HepG2 (cell line): ENCODE data around the gene SERINC1. TPM values are rescaled to one million over a fixed set of nuclear protein-coding genes. Genes with fewer than 3 reads are reported as not detected.

Experiments
- ATAC-seq: fragments of 200-7000 bp; cut with Tn5 transposase; 3 replicates; pipeline ENCODE4 v1.9.1; 2020; ENCODE audit warnings: mild to moderate bottlenecking, moderate library complexity
- BruUV-seq: library from RNA; stranded (reverse); fragments of 400-500 nt; replicated peaks from 2 replicates; lab custom pipeline; 2021; lab: Mats Ljungman, UMichigan
- CTCF ChIA-PET: fragments of 300-600 bp; formaldehyde crosslinking; extraction: SDS; loops from one replicate; lab custom pipeline; 2021; ENCODE audit warnings: low total read pairs, inconsistent platforms, low intra/inter-chr PET ratio; lab: Yijun Ruan, JAX
- POLR2A ChIA-PET: fragments of 350-600 bp; sonication (Branson Sonifier 250); formaldehyde crosslinking; loops from one replicate; lab custom pipeline; 2020; ENCODE audit warnings: antibody characterized with exemption, inconsistent platforms; lab: Yijun Ruan, JAX
- DNase-seq: peaks from one replicate; pipeline ENCODE4 v3.0.0-alpha.2; 2015; ENCODE audit warnings: low spot score
- FAIRE-seq: peaks from 3 replicates; lab custom pipeline; 2011; peaks lifted over from hg19 to GRCh38; lab: Jason Lieb, UNC
- H2AFZ ChIP-seq: one replicate; pipeline ENCODE4 v1.6.1; 2011; ENCODE audit warnings: low read length, inconsistent platforms
- H3K27ac ChIP-seq: fragments of 300-600 bp; 3 replicates; pipeline ENCODE4 v1.8.0; 2011; ENCODE audit warnings: mixed run types, mild to moderate bottlenecking, mixed read lengths, low read length, inconsistent platforms; ENCODE audit not compliant: insufficient read depth; ENCODE audit errors: extremely low read length
- H3K27me3 ChIP-seq, 2 experiments: fragments of 200-600 bp in 1 of 2; 2 replicates in 1 of 2; 3 replicates in 1 of 2; pipeline versions ENCODE4 v1.6.0 to v1.8.0; 2011; ENCODE audit warnings: low read length in 2 of 2, mild to moderate bottlenecking in 2 of 2, moderate library complexity in 2 of 2, inconsistent platforms in 1 of 2; ENCODE audit not compliant: insufficient read depth in 2 of 2, control insufficient read depth in 1 of 2
- H3K36me3 ChIP-seq, 2 experiments: fragments of 200-600 bp in 1 of 2; replicated peaks in 1 of 2; 2 replicates in 1 of 2; 3 replicates in 1 of 2; pipeline versions ENCODE4 v1.5.1 to v1.8.0; 2011; ENCODE audit warnings: low read length in 2 of 2, inconsistent platforms in 1 of 2; ENCODE audit not compliant: insufficient read depth in 2 of 2, control insufficient read depth in 1 of 2
- H3K4me1 ChIP-seq: 2 replicates; pipeline ENCODE4 v1.5.1; 2012; ENCODE audit warnings: low read length, inconsistent platforms; ENCODE audit not compliant: insufficient read depth
- H3K4me2 ChIP-seq: 2 replicates; pipeline ENCODE4 v1.6.0; 2011; ENCODE audit warnings: low read depth, low read length, inconsistent platforms
- H3K4me3 ChIP-seq, 3 experiments: fragments of 200-600 bp in 1 of 3; sonication (generic), shearing (Covaris generic) in 1 of 3; replicated peaks in 1 of 3; 2 replicates each; pipeline ENCODE4 v1.5.1; 2011 to 2016; ENCODE audit warnings: low read length in 3 of 3, inconsistent platforms in 2 of 3, low read depth in 2 of 3, mild to moderate bottlenecking in 2 of 3, control low read depth in 1 of 3, mixed read lengths in 1 of 3; ENCODE audit not compliant: insufficient read depth in 1 of 3
- H3K79me2 ChIP-seq: one replicate; pipeline ENCODE4 v1.6.1; 2011; ENCODE audit warnings: low read length, inconsistent platforms; ENCODE audit not compliant: insufficient read depth
- H3K9ac ChIP-seq: 2 replicates; pipeline ENCODE4 v1.6.0; 2011; ENCODE audit warnings: mild to moderate bottlenecking, low read depth, low read length, inconsistent platforms; ENCODE audit not compliant: insufficient read depth
- H3K9me3 ChIP-seq: 2 replicates; pipeline ENCODE4 v1.5.1; 2012; ENCODE audit warnings: mild to moderate bottlenecking, low read length
- H4K20me1 ChIP-seq: 2 replicates; pipeline ENCODE4 v1.6.0; 2011; ENCODE audit warnings: inconsistent platforms, mild to moderate bottlenecking, low read length, moderate library complexity; ENCODE audit not compliant: insufficient read depth
- BCL3 ChIP-seq: sonication (generic); formaldehyde crosslinking; IDR thresholded peaks from 2 replicates; pipeline ENCODE4 v1.5.1; 2020; ENCODE audit warnings: mild to moderate bottlenecking, missing genetic modification reagents, moderate library complexity
- BCL6 ChIP-seq: IDR thresholded peaks from 2 replicates; pipeline ENCODE4 v1.6.1; 2016; ENCODE audit warnings: missing genetic modification reagents, missing compliant biosample characterization
- CREB1 ChIP-seq, 2 experiments: fragments of 450-650 bp in 1 of 2; IDR thresholded peaks; 2 replicates each; pipeline ENCODE4 v1.6.1; 2016 to 2017; ENCODE audit warnings: control low read depth in 1 of 2, mild to moderate bottlenecking in 1 of 2, missing compliant biosample characterization in 1 of 2, missing genetic modification characterization in 1 of 2
- CREBL2 ChIP-seq: sonication (generic); formaldehyde crosslinking; IDR thresholded peaks from 2 replicates; pipeline ENCODE4 v1.8.1; 2023; ENCODE audit warnings: missing genetic modification reagents, mild to moderate bottlenecking, borderline replicate concordance
- FOSL2 ChIP-seq: sonication (generic); formaldehyde crosslinking; IDR thresholded peaks from 2 replicates; pipeline ENCODE4 v1.4.0; 2020; ENCODE audit warnings: missing genetic modification reagents
- MAFF ChIP-seq: IDR thresholded peaks from 2 replicates; pipeline ENCODE4 v1.6.1; 2011; ENCODE audit warnings: low read depth, low read length, improper control_type of control experiment
- NRL ChIP-seq: sonication (generic); formaldehyde crosslinking; IDR thresholded peaks from 2 replicates; pipeline ENCODE4 v1.5.0; 2020; ENCODE audit warnings: missing genetic modification reagents, mild to moderate bottlenecking, moderate library complexity, borderline replicate concordance
- POGK ChIP-seq: sonication (generic); formaldehyde crosslinking; conservative IDR thresholded peaks from 2 replicates; pipeline ENCODE4 v1.8.0; 2022; ENCODE audit warnings: mild to moderate bottlenecking, moderate library complexity, missing genetic modification reagents
- SP1 ChIP-seq, 2 experiments: fragments of 450-650 bp in 1 of 2; sonication (generic) in 1 of 2; formaldehyde crosslinking in 1 of 2; IDR thresholded peaks; 2 replicates each; pipeline versions ENCODE4 v1.4.0 to v1.6.1; 2016 to 2020; ENCODE audit warnings: missing genetic modification reagents in 1 of 2
- ZNF34 ChIP-seq: sonication (generic); formaldehyde crosslinking; IDR thresholded peaks from 2 replicates; pipeline ENCODE4 v1.4.0; 2020; ENCODE audit warnings: mild to moderate bottlenecking, missing genetic modification reagents, borderline replicate concordance
- ZNF432 ChIP-seq: sonication (generic); formaldehyde crosslinking; IDR thresholded peaks from 2 replicates; pipeline ENCODE4 v1.5.0; 2020; ENCODE audit warnings: missing genetic modification reagents, mild to moderate bottlenecking, borderline replicate concordance
- ZNF460 ChIP-seq: sonication (generic); formaldehyde crosslinking; IDR thresholded peaks from 2 replicates; pipeline ENCODE4 v1.5.1; 2020; ENCODE audit warnings: missing genetic modification reagents, mild to moderate bottlenecking, borderline replicate concordance
- ZNF609 ChIP-seq: sonication (generic); formaldehyde crosslinking; IDR thresholded peaks from 2 replicates; pipeline ENCODE4 v1.4.0; 2020; ENCODE audit warnings: mild to moderate bottlenecking, missing genetic modification reagents, borderline replicate concordance
- ZNF629 ChIP-seq: sonication (generic); formaldehyde crosslinking; conservative IDR thresholded peaks from 2 replicates; pipeline ENCODE4 v1.5.0; 2020; ENCODE audit warnings: missing genetic modification reagents
- WGBS: methylation state at CpG from one replicate; pipeline ENCODE4 v1.1.6; 2017; ENCODE audit warnings: low lambda C conversion rate; 5-methylcytosine and 5-hydroxymethylcytosine counted together
- in situ Hi-C: cut with HindIII; loops from 2 replicates; pipeline ENCODE4 v1.10.0; 2017; ENCODE audit warnings: low pct_unique_long_range_greater_than_20kb; ENCODE audit not compliant: extremely low pct_ligation_motif_present
- intact Hi-C: fragments of 100-400 bp; cut with micrococcal nuclease; formaldehyde crosslinking; loops from one replicate; pipeline ENCODE4 v1.10.0; 2022; ENCODE audit not compliant: unreplicated experiment
- polyA plus RNA-seq, 8 experiments: library from polyadenylated mRNA; depleted of rRNA in 3 of 8; stranded (reverse) in 7 of 8; unstranded in 1 of 8; fragments of >200 nt; fragmentation: Illumina TruSeq in 4 of 8; extraction: Trizol in 4 of 8; gene quantifications; 2 replicates each; pipeline versions ENCODE4 v1.2.1 to v1.2.3, GENCODE V29; 2011 to 2016; ENCODE audit warnings: low read depth in 4 of 8, missing spikeins in 1 of 8, mixed read lengths in 1 of 8; ENCODE audit not compliant: insufficient read depth in 1 of 8
- total RNA-seq, 5 experiments: library from RNA; depleted of rRNA; stranded (reverse); fragments of >200 nt; fragmentation: Illumina TruSeq; extraction: Trizol; gene quantifications; 2 replicates each; pipeline ENCODE4 v1.2.3, GENCODE V29; 2016; ENCODE audit warnings: low read depth in 1 of 5

SERINC1 gene
- total and polyA plus RNA-seq, 2 of the 13 experiments (the other 11 are each of a cell fraction or from before 2014, with no cell fraction given), result 93.5 to 112 TPM

GRCh38 chr6:122452509-122452908 is 19.1 kb downstream of the SERINC1 start:
- POLR2A ChIA-PET, result no interaction called here
- no peak for FAIRE-seq

GRCh38 chr6:122449069-122449468 is 22.5 kb downstream of the SERINC1 start:
- no peak for ATAC-seq
- H3K4me1 ChIP-seq, result no peaks in the 10 kb centered on the region
- H3K9me3 ChIP-seq, result no peaks in the 10 kb centered on the region
- no peak overlapping the region for H3K9ac ChIP-seq
- intact Hi-C loops, result no loop called here
- no peaks in the 10 kb centered on the region for H3K79me2 ChIP-seq
- no peaks in the 10 kb centered on the region; a peak in 1 of 5 replicates for H3K27me3 ChIP-seq
- no peak for FAIRE-seq
- CTCF ChIA-PET, result no interaction called here
- no peak overlapping the region for H3K4me3 ChIP-seq
- H3K36me3 ChIP-seq, result peaks cover 25 to 77% of the 10 kb centered on the region in 2 experiments
- WGBS, result 98% methylated on average over 1 of the region's 1 CpG
- H2AFZ ChIP-seq, result no peak overlapping the region
- no peak overlapping the region for H3K27ac ChIP-seq
- in situ Hi-C loops, result no loop called here
- no peak overlapping the region for H3K4me2 ChIP-seq
- BruUV-seq, result no TSS peak
- no peaks in the 10 kb centered on the region for H4K20me1 ChIP-seq
- no peak for DNase-seq
- POLR2A ChIA-PET, result no interaction called here
- TF ChIP-seq BCL3 (CRISPR knock-in tag) (no peak), CREBL2 (no peak), POGK (CRISPR knock-in tag) (no peak), ZNF629 (CRISPR knock-in tag) (no peak), ZNF609 (CRISPR knock-in tag) (no peak), NRL (CRISPR knock-in tag) (no peak), SP1 (IDR thresholded peaks at IDR 0.05) (no peak), SP1 (CRISPR knock-in tag; IDR thresholded peaks at IDR 0.05) (no peak)

More at GRCh38 chr6:122452509-122452908, 19.1 kb downstream of the SERINC1 start:
- Histone ChIP-seq H2AFZ (no peak overlapping the region), H3K27ac (no peak overlapping the region), H3K4me2 (no peak overlapping the region), H3K9me3 (no peaks in the 10 kb centered on the region), H3K79me2 (no peaks in the 10 kb centered on the region), H3K4me3 (no peak overlapping the region), H3K4me1 (no peaks in the 10 kb centered on the region), H3K9ac (no peak overlapping the region), H3K27me3 (no peaks in the 10 kb centered on the region), H3K36me3 (peaks cover 24 to 83% of the 10 kb centered on the region in 2 experiments), H4K20me1 (no peaks in the 10 kb centered on the region)
- in situ Hi-C loops, result no loop called here
- intact Hi-C loops, result no loop called here
- no TSS peak for BruUV-seq
- DNase-seq (no peak), ATAC-seq (no peak)
- 96% methylated on average over 1 of the region's 1 CpG for WGBS
- CTCF ChIA-PET, result no interaction called here
- TF ChIP-seq FOSL2 (CRISPR knock-in tag) (no peak), ZNF34 (no peak), ZNF460 (CRISPR knock-in tag) (no peak), ZNF432 (CRISPR knock-in tag) (no peak), CREB1 (IDR thresholded peaks at IDR 0.05) (no peak), CREB1 (CRISPR knock-in tag; IDR thresholded peaks at IDR 0.05) (no peak), BCL6 (CRISPR knock-in tag) (no peak), MAFF (no peak)
